HepG2 (cell line): ENCODE results near the gene PLIN3. TPM values are rescaled to one million over a fixed set of nuclear protein-coding genes. Genes with fewer than 3 reads are reported as not detected.

ENCODE experiments used
- ATF5 ChIP-seq: sonication (generic); formaldehyde crosslinking; IDR thresholded peaks from 2 replicates; pipeline ENCODE4 v1.4.0; 2020; ENCODE audit warnings: mild to moderate bottlenecking, low read depth, missing genetic modification reagents
- MAFK ChIP-seq, 2 experiments: IDR thresholded peaks in 1 of 2; conservative IDR thresholded peaks in 1 of 2; 2 replicates each; pipeline ENCODE4 v1.6.1; 2011; ENCODE audit warnings: improper control_type of control experiment in 2 of 2, low read length in 2 of 2
- MIER2 ChIP-seq: IDR thresholded peaks from 2 replicates; pipeline ENCODE4 v1.6.1; 2016; ENCODE audit warnings: missing biosample characterization, missing genetic modification reagents
- NFAT5 ChIP-seq: sonication (generic); formaldehyde crosslinking; IDR thresholded peaks from 2 replicates; pipeline ENCODE4 v1.4.0; 2020; ENCODE audit warnings: missing genetic modification reagents
- NR0B2 ChIP-seq: sonication (generic); formaldehyde crosslinking; IDR thresholded peaks from 2 replicates; pipeline ENCODE4 v1.4.0; 2020; ENCODE audit warnings: mild to moderate bottlenecking, missing genetic modification reagents
- RBFOX2 ChIP-seq: fragments of 200-400 bp; formaldehyde crosslinking; IDR thresholded peaks from 2 replicates; pipeline ENCODE4 v1.6.1; 2017; ENCODE audit warnings: low read depth, mild to moderate bottlenecking, low read length
- SATB2 ChIP-seq: sonication (generic); formaldehyde crosslinking; IDR thresholded peaks from 2 replicates; pipeline ENCODE4 v1.5.0; 2020; ENCODE audit warnings: missing genetic modification reagents
- ZMYM2 ChIP-seq: sonication (generic); formaldehyde crosslinking; IDR thresholded peaks from 2 replicates; pipeline ENCODE4 v1.8.0; 2022; ENCODE audit warnings: mild to moderate bottlenecking, missing genetic modification reagents
- ZNF180 ChIP-seq: sonication (generic); formaldehyde crosslinking; IDR thresholded peaks from 2 replicates; pipeline ENCODE4 v1.4.0; 2020; ENCODE audit warnings: low read depth, missing genetic modification reagents, borderline replicate concordance
- ZNF503 ChIP-seq: sonication (generic); formaldehyde crosslinking; IDR thresholded peaks from 2 replicates; pipeline ENCODE4 v1.4.0; 2020; ENCODE audit warnings: missing genetic modification reagents
- ZNF7 ChIP-seq: IDR thresholded peaks from 2 replicates; pipeline ENCODE4 v1.6.1; 2016; ENCODE audit warnings: missing biosample characterization, missing genetic modification reagents
- ZNF720 ChIP-seq: sonication (generic); formaldehyde crosslinking; IDR thresholded peaks from 2 replicates; pipeline ENCODE4 v1.4.0; 2020; ENCODE audit warnings: missing genetic modification reagents
- ZNF891 ChIP-seq: sonication (generic); formaldehyde crosslinking; IDR thresholded peaks from 2 replicates; pipeline ENCODE4 v1.5.0; 2020; ENCODE audit warnings: mild to moderate bottlenecking, missing genetic modification reagents
- polyA plus RNA-seq, 8 experiments: library from polyadenylated mRNA; depleted of rRNA in 3 of 8; stranded (reverse) in 7 of 8; unstranded in 1 of 8; fragments of >200 nt; fragmentation: Illumina TruSeq in 4 of 8; extraction: Trizol in 4 of 8; gene quantifications; 2 replicates each; pipeline versions ENCODE4 v1.2.1 to v1.2.3, GENCODE V29; 2011 to 2016; ENCODE audit warnings: low read depth in 4 of 8, missing spikeins in 1 of 8, mixed read lengths in 1 of 8; ENCODE audit not compliant: insufficient read depth in 1 of 8
- total RNA-seq, 5 experiments: library from RNA; depleted of rRNA; stranded (reverse); fragments of >200 nt; fragmentation: Illumina TruSeq; extraction: Trizol; gene quantifications; 2 replicates each; pipeline ENCODE4 v1.2.3, GENCODE V29; 2016; ENCODE audit warnings: low read depth in 1 of 5
- TF ChIP-seq, protein P1 (sequence below): sonication (generic); formaldehyde crosslinking; IDR thresholded peaks from 2 replicates; pipeline ENCODE4 v1.5.1; 2020; ENCODE audit warnings: missing genetic modification reagents, mild to moderate bottlenecking, borderline replicate concordance
- TF ChIP-seq, protein P2 (sequence below): sonication (generic); formaldehyde crosslinking; IDR thresholded peaks from 2 replicates; pipeline ENCODE4 v1.4.0; 2020; ENCODE audit warnings: missing genetic modification reagents, low read depth, mild to moderate bottlenecking, borderline replicate concordance
- TF ChIP-seq, protein P3 (sequence below): sonication (generic); formaldehyde crosslinking; IDR thresholded peaks from 2 replicates; pipeline ENCODE4 v1.8.0; 2023; ENCODE audit warnings: mild to moderate bottlenecking, missing genetic modification reagents

The PLIN3 gene
- total and polyA plus RNA-seq, 2 of the 13 experiments (the other 11 are each of a cell fraction or from before 2014, with no cell fraction given) = 49.3 to 57.9 TPM

GRCh38 chr19:4867534-4868285 lies at the start of gene PLIN3 (continued):
- no peak for TF ChIP-seq ZNF503 (CRISPR knock-in tag)
- no peak for TF ChIP-seq MIER2 (CRISPR knock-in tag)
- no peak for TF ChIP-seq ZNF7
- TF ChIP-seq, protein P1, sequence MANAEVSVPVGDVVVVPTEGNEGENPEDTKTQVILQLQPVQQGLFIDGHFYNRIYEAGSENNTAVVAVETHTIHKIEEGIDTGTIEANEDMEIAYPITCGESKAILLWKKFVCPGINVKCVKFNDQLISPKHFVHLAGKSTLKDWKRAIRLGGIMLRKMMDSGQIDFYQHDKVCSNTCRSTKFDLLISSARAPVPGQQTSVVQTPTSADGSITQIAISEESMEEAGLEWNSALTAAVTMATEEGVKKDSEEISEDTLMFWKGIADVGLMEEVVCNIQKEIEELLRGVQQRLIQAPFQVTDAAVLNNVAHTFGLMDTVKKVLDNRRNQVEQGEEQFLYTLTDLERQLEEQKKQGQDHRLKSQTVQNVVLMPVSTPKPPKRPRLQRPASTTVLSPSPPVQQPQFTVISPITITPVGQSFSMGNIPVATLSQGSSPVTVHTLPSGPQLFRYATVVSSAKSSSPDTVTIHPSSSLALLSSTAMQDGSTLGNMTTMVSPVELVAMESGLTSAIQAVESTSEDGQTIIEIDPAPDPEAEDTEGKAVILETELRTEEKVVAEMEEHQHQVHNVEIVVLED (CRISPR knock-in tag) = 0 out of 2 replicates have a peak, but pooled peaks have one; percentile 49
- no peak for TF ChIP-seq ZNF720 (CRISPR knock-in tag)
- no peak for TF ChIP-seq MAFK (conservative IDR thresholded peaks at IDR 0.05 in 1 of 2, IDR thresholded peaks at IDR 0.05 in 1 of 2; ENCODE audit: low read length in 2 of 2)
- TF ChIP-seq NFAT5 = no peak
- TF ChIP-seq, protein P2, sequence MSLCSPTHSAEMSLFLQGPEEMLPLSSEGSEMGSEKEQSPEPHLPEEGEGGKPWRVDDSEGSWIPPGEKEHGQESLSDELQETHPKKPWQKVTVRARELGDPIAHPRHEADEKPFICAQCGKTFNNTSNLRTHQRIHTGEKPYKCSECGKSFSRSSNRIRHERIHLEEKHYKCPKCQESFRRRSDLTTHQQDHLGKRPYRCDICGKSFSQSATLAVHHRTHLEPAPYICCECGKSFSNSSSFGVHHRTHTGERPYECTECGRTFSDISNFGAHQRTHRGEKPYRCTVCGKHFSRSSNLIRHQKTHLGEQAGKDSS (CRISPR knock-in tag) = peak; percentile 62; the same call in 1 of the 2 replicates
- TF ChIP-seq ATF5 (CRISPR knock-in tag) = no peak
- TF ChIP-seq RBFOX2 = peak; percentile 78
- TF ChIP-seq SATB2 (CRISPR knock-in tag) = no peak
- TF ChIP-seq ZMYM2 (CRISPR knock-in tag) = peak; percentile 97
- no peak for TF ChIP-seq NR0B2 (CRISPR knock-in tag)
- TF ChIP-seq, protein P3, sequence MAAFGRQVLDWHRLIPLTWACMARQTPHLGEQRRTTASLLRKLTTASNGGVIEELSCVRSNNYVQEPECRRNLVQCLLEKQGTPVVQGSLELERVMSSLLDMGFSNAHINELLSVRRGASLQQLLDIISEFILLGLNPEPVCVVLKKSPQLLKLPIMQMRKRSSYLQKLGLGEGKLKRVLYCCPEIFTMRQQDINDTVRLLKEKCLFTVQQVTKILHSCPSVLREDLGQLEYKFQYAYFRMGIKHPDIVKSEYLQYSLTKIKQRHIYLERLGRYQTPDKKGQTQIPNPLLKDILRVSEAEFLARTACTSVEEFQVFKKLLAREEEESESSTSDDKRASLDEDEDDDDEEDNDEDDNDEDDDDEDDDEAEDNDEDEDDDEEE = no peak
- no peak for TF ChIP-seq ZNF180 (CRISPR knock-in tag)
- TF ChIP-seq ZNF891 = 0 out of 2 replicates have a peak, but pooled peaks have one; percentile 32
